ENCODE data around the gene POLR2M.

The POLR2M gene

GRCh38 chr15:57741089-57741488 lies 34.6 kb downstream of the POLR2M start:
- no peak for DNase-seq

- no peak for DNase-seq
Measured at GRCh38 chr15:57743424-57743823, 36.9 kb downstream of the POLR2M start.

GRCh38 chr15:57746786-57747185 lies 40.3 kb downstream of the POLR2M start:
- DNase-seq = peak in 1 of 4 experiments; percentile 5

- DNase-seq = peak in 3 of 4 experiments; percentile 12 to 18 (median 17)
Measured at GRCh38 chr15:57747206-57747896, 40.8 kb downstream of the POLR2M start.

- DNase-seq = peak in 3 of 4 experiments; percentile 17 to 28 (median 24)
Measured at GRCh38 chr15:57751177-57751800, 44.8 kb downstream of the POLR2M start.

GRCh38 chr15:57752436-57752835 lies 45.9 kb downstream of the POLR2M start:
- DNase-seq = no peak

GRCh38 chr15:57752840-57753239 lies 46.3 kb downstream of the POLR2M start:
- no peak for DNase-seq

- DNase-seq = no peak
Measured at GRCh38 chr15:57756466-57756865, 50.0 kb downstream of the POLR2M start.

- no peak for DNase-seq
Measured at GRCh38 chr15:57758560-57758959, 52.0 kb downstream of the POLR2M start.

GRCh38 chr15:57761562-57761961 lies 55.0 kb downstream of the POLR2M start:
- DNase-seq = no peak

GRCh38 chr15:57762302-57762701 lies 55.8 kb downstream of the POLR2M start:
- DNase-seq = no peak

GRCh38 chr15:57763176-57763964 lies 56.9 kb downstream of the POLR2M start:
- DNase-seq = no peak
